Measurements from ENCODE around the gene NGB. TPM values are rescaled to one million over a fixed set of nuclear protein-coding genes. Genes with fewer than 3 reads are reported as not detected.

Gene NGB
- total and polyA plus RNA-seq, 2 donors: 0.14 to 0.41 TPM

DNA sequence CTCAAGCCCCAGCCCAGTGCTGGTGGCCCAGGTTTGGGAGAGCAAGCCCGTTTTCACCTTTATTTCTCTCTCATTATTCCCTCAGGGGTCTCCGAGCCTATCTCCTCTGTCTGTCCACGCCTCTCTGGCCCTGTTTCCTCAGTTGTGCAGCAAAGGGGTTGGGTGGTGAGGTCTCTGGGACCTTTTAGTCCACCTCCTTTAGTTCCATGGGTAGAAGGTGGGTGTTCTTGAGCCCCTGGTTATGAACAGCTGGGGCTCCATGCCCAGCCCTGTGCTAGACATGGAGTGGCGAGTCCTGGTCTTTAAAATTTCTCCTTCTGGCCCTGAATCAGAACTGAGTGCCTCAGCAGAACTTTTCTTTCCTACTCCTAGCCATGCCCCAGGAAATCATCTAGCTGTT lies 1.3 kb upstream of the NGB start:
- 93% methylated on average over 4 of the region's 4 CpGs for WGBS
- no peaks in the 10 kb centered on the region for H3K4me1 ChIP-seq (ENCODE audit: control insufficient read depth in 2 of 2, insufficient read depth in 2 of 2, low read length in 2 of 2)
- H3K27ac ChIP-seq (ENCODE audit: low read depth in 1 of 2, low read length in 1 of 2): no peak overlapping the region
- no peak for DNase-seq (ENCODE audit: low read depth in 6 of 9, low spot score in 9 of 9)
- H3K36me3 ChIP-seq (ENCODE audit: control insufficient read depth in 2 of 2, insufficient read depth in 2 of 2, low read length in 1 of 2): no peaks in the 10 kb centered on the region
- H3K27me3 ChIP-seq (ENCODE audit: control insufficient read depth in 2 of 2, insufficient read depth in 1 of 2, low read length in 1 of 2): peaks cover 36 to 53% of the 10 kb centered on the region in 2 donors
- H3K4me3 ChIP-seq (ENCODE audit: low read length in 2 of 2): no peak overlapping the region
- no peaks in the 10 kb centered on the region for H3K9me3 ChIP-seq (ENCODE audit: control insufficient read depth in 2 of 2, insufficient read depth in 1 of 2, low read length in 1 of 2)

DNA sequence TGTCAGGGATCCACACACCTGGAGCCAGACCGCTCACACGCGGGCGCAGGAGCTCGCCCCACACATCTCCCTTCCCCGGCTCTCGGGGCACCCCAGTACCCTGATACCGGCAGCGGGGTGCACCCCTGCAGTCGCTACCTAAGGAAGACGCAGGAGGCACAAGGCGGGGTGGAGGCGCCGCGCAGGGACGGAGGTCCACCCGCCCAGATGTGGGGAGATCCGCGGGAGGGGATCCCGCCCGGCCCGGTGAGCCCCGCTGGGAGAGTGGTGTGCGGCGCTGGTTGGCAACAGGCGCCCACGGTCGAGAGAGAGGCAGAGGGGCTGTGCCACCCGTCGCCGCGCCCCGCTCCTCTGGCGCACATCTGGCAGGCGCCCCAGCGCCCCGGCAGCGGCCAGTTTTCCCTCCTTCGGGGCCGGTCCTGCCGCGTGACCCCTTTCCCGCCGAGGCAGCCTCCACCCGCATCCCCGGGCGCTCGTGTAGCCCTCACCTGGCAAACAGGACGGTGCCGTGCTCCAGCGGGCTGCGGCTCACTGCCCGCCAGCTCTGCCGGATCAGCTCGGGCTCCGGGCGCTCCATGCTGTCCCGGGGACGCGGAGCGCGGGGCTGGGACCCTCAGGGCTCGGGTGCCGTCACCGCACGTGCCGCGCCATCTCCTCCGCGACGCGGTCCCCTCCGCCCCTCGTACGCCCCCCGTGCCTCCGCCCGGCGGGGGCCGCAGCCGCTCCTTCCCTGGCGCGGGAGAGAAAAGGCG lies 469 bp downstream of the NGB start:
- Histone ChIP-seq H3K4me1 (ENCODE audit: control insufficient read depth in 2 of 2, insufficient read depth in 2 of 2, low read length in 2 of 2) (no peaks in the 10 kb centered on the region), H3K36me3 (ENCODE audit: control insufficient read depth in 2 of 2, insufficient read depth in 2 of 2, low read length in 1 of 2) (no peaks in the 10 kb centered on the region), H3K27me3 (ENCODE audit: control insufficient read depth in 2 of 2, insufficient read depth in 1 of 2, low read length in 1 of 2) (peaks cover 36 to 55% of the 10 kb centered on the region in 2 donors), H3K27ac (ENCODE audit: low read depth in 1 of 2, low read length in 1 of 2) (no peak overlapping the region), H3K9me3 (ENCODE audit: control insufficient read depth in 2 of 2, insufficient read depth in 1 of 2, low read length in 1 of 2) (no peaks in the 10 kb centered on the region), H3K4me3 (ENCODE audit: low read length in 2 of 2) (no peak overlapping the region)
- WGBS: 5% methylated on average over 84 of the region's 84 CpGs
- DNase-seq (ENCODE audit: low read depth in 6 of 9, low spot score in 9 of 9): no peak

- peaks cover 36 to 55% of the 10 kb centered on the region in 2 donors for H3K27me3 ChIP-seq (ENCODE audit: control insufficient read depth in 2 of 2, insufficient read depth in 1 of 2, low read length in 1 of 2)
- no peak overlapping the region for H3K4me3 ChIP-seq (ENCODE audit: low read length in 2 of 2)
- DNase-seq (ENCODE audit: low read depth in 6 of 9, low spot score in 9 of 9): no peak
- H3K27ac ChIP-seq (ENCODE audit: low read depth in 1 of 2, low read length in 1 of 2): no peak overlapping the region
- H3K4me1 ChIP-seq (ENCODE audit: control insufficient read depth in 2 of 2, insufficient read depth in 2 of 2, low read length in 2 of 2): no peaks in the 10 kb centered on the region
- 30% methylated on average over 8 of the region's 8 CpGs for WGBS
- no peaks in the 10 kb centered on the region for H3K9me3 ChIP-seq (ENCODE audit: control insufficient read depth in 2 of 2, insufficient read depth in 1 of 2, low read length in 1 of 2)
- no peaks in the 10 kb centered on the region for H3K36me3 ChIP-seq (ENCODE audit: control insufficient read depth in 2 of 2, insufficient read depth in 2 of 2, low read length in 1 of 2)
Observed at GRCh38 chr14:77268989-77269600, 1.9 kb downstream of the NGB start.

DNA sequence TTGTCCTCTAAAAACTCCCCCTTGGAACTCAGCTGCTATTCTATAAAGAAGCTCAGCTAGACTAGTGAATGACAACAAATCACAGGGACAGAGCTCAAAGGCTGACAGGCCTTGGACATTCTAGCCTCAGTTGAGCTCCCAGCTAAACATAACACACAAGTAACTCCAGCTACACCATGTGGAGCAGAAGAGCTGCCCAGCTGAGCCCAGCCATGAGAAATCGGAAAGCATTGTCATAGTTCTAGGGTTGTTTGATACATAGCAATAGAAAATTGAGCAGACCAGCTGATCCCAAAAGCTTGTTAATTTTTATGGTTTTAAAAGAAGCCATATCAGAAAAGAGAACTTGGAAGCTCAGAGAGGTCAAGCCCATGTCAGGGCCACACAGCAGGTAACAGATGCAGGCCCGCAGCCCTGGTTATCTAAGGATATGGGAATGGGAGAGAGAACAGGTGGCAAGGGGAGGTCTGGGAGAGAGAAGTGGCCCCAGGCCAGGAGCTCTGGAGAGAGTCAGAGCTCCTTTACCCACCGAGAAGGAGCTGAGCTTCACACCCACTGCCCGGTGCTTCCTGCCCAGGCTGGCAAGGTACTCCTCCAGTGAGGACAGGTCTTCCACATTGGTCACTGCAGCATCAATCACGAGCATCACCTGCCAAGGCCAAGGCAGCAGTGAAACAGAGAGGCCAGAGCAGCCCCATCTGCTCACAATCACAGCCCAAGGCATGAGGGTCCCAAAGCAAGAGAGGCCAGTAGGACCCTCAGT lies 2.9 kb downstream of the NGB start:
- peaks cover 36 to 55% of the 10 kb centered on the region in 2 donors for H3K27me3 ChIP-seq (ENCODE audit: control insufficient read depth in 2 of 2, insufficient read depth in 1 of 2, low read length in 1 of 2)

GRCh38 chr14:77266336-77266735 lies 4.7 kb downstream of the NGB start:
- H3K36me3 ChIP-seq (ENCODE audit: control insufficient read depth in 2 of 2, insufficient read depth in 2 of 2, low read length in 1 of 2): no peaks in the 10 kb centered on the region
- 96% methylated on average over 8 of the region's 8 CpGs for WGBS
- peaks cover 29 to 40% of the 10 kb centered on the region in 2 donors for H3K27me3 ChIP-seq (ENCODE audit: control insufficient read depth in 2 of 2, insufficient read depth in 1 of 2, low read length in 1 of 2)
- no peaks in the 10 kb centered on the region for H3K9me3 ChIP-seq (ENCODE audit: control insufficient read depth in 2 of 2, insufficient read depth in 1 of 2, low read length in 1 of 2)
- H3K4me3 ChIP-seq (ENCODE audit: low read length in 2 of 2): no peak overlapping the region
- no peak overlapping the region for H3K27ac ChIP-seq (ENCODE audit: low read depth in 1 of 2, low read length in 1 of 2)
- DNase-seq (ENCODE audit: low read depth in 6 of 9, low spot score in 9 of 9): no peak
- H3K4me1 ChIP-seq (ENCODE audit: control insufficient read depth in 2 of 2, insufficient read depth in 2 of 2, low read length in 2 of 2): no peaks in the 10 kb centered on the region

More for the DNA sequence above, 2.9 kb downstream of the NGB start:
- Histone ChIP-seq H3K4me1 (ENCODE audit: control insufficient read depth in 2 of 2, insufficient read depth in 2 of 2, low read length in 2 of 2) (no peaks in the 10 kb centered on the region), H3K27ac (ENCODE audit: low read depth in 1 of 2, low read length in 1 of 2) (no peak overlapping the region), H3K36me3 (ENCODE audit: control insufficient read depth in 2 of 2, insufficient read depth in 2 of 2, low read length in 1 of 2) (no peaks in the 10 kb centered on the region), H3K4me3 (ENCODE audit: low read length in 2 of 2) (no peak overlapping the region), H3K9me3 (ENCODE audit: control insufficient read depth in 2 of 2, insufficient read depth in 1 of 2, low read length in 1 of 2) (no peaks in the 10 kb centered on the region)
- 94% methylated on average over 5 of the region's 5 CpGs for WGBS
- no peak for DNase-seq (ENCODE audit: low read depth in 6 of 9, low spot score in 9 of 9)

GRCh38 chr14:77265561-77266335 lies 5.3 kb downstream of the NGB start:
- 88% methylated on average over 16 of the region's 16 CpGs for WGBS
- no peaks in the 10 kb centered on the region for H3K9me3 ChIP-seq (ENCODE audit: control insufficient read depth in 2 of 2, insufficient read depth in 1 of 2, low read length in 1 of 2)
- no peaks in the 10 kb centered on the region for H3K36me3 ChIP-seq (ENCODE audit: control insufficient read depth in 2 of 2, insufficient read depth in 2 of 2, low read length in 1 of 2)
- DNase-seq (ENCODE audit: low read depth in 6 of 9, low spot score in 9 of 9): no peak
- peaks cover 24 to 34% of the 10 kb centered on the region in 2 donors for H3K27me3 ChIP-seq (ENCODE audit: control insufficient read depth in 2 of 2, insufficient read depth in 1 of 2, low read length in 1 of 2)
- H3K4me1 ChIP-seq (ENCODE audit: control insufficient read depth in 2 of 2, insufficient read depth in 2 of 2, low read length in 2 of 2): no peaks in the 10 kb centered on the region
- H3K4me3 ChIP-seq (ENCODE audit: low read length in 2 of 2): no peak overlapping the region
- H3K27ac ChIP-seq (ENCODE audit: low read depth in 1 of 2, low read length in 1 of 2): no peak overlapping the region

- no peak overlapping the region for H3K4me3 ChIP-seq (ENCODE audit: low read length in 2 of 2)
- 40% methylated on average over 2 of the region's 2 CpGs for WGBS
- H3K9me3 ChIP-seq (ENCODE audit: control insufficient read depth in 2 of 2, insufficient read depth in 1 of 2, low read length in 1 of 2): no peaks in the 10 kb centered on the region
- H3K36me3 ChIP-seq (ENCODE audit: control insufficient read depth in 2 of 2, insufficient read depth in 2 of 2, low read length in 1 of 2): no peaks in the 10 kb centered on the region
- H3K27ac ChIP-seq (ENCODE audit: low read depth in 1 of 2, low read length in 1 of 2): no peak overlapping the region
- H3K4me1 ChIP-seq (ENCODE audit: control insufficient read depth in 2 of 2, insufficient read depth in 2 of 2, low read length in 2 of 2): no peaks in the 10 kb centered on the region
- peaks cover 18 to 28% of the 10 kb centered on the region in 2 donors for H3K27me3 ChIP-seq (ENCODE audit: control insufficient read depth in 2 of 2, insufficient read depth in 1 of 2, low read length in 1 of 2)
- no peak for DNase-seq (ENCODE audit: low read depth in 6 of 9, low spot score in 9 of 9)
Observed at GRCh38 chr14:77265187-77265515, 5.9 kb downstream of the NGB start.

- no peak for DNase-seq (ENCODE audit: low read depth in 6 of 9, low spot score in 9 of 9)
- peaks cover 13 to 23% of the 10 kb centered on the region in 2 donors for H3K27me3 ChIP-seq (ENCODE audit: control insufficient read depth in 2 of 2, insufficient read depth in 1 of 2, low read length in 1 of 2)
Observed at GRCh38 chr14:77264466-77265186, 6.4 kb downstream of the NGB start.

More at GRCh38 chr14:77264466-77265186, 6.4 kb downstream of the NGB start:
- H3K4me3 ChIP-seq (ENCODE audit: low read length in 2 of 2): no peak overlapping the region
- H3K27ac ChIP-seq (ENCODE audit: low read depth in 1 of 2, low read length in 1 of 2): no peak overlapping the region
- no peaks in the 10 kb centered on the region for H3K4me1 ChIP-seq (ENCODE audit: control insufficient read depth in 2 of 2, insufficient read depth in 2 of 2, low read length in 2 of 2)
- WGBS: 83% methylated on average over 16 of the region's 16 CpGs
- H3K9me3 ChIP-seq (ENCODE audit: control insufficient read depth in 2 of 2, insufficient read depth in 1 of 2, low read length in 1 of 2): no peaks in the 10 kb centered on the region
- H3K36me3 ChIP-seq (ENCODE audit: control insufficient read depth in 2 of 2, insufficient read depth in 2 of 2, low read length in 1 of 2): no peaks in the 10 kb centered on the region

Measured in thymus (tissue), 11 donors.